Endodermal cell (in vitro differentiated cells): ENCODE measurements around the gene SMCO3. TPM values are rescaled to one million over a fixed set of nuclear protein-coding genes. Genes with fewer than 3 reads are reported as not detected.

Source experiments
- DNase-seq: peaks from one replicate; pipeline ENCODE4 v3.0.0-alpha.2; 2017
- H3K27ac ChIP-seq: 2 replicates; pipeline ENCODE4 v1.5.1; 2013; ENCODE audit warnings: mild to moderate bottlenecking, low read depth, low read length, moderate library complexity
- H3K27me3 ChIP-seq: 2 replicates; pipeline ENCODE4 v1.6.1; 2013; ENCODE audit warnings: mild to moderate bottlenecking, low read length, moderate library complexity; ENCODE audit not compliant: insufficient read depth, control insufficient read depth, poor library complexity, severe bottlenecking
- H3K36me3 ChIP-seq: 2 replicates; pipeline ENCODE4 v1.7.0; 2013; ENCODE audit warnings: mild to moderate bottlenecking, low read length, moderate library complexity; ENCODE audit not compliant: control insufficient read depth, insufficient read depth
- H3K4me1 ChIP-seq: one replicate; pipeline ENCODE4 v1.7.0; 2013; ENCODE audit warnings: low read length; ENCODE audit not compliant: control insufficient read depth, insufficient read depth
- H3K4me3 ChIP-seq: 2 replicates; pipeline ENCODE4 v1.5.1; 2013; ENCODE audit warnings: mild to moderate bottlenecking, low read length, moderate library complexity
- H3K9ac ChIP-seq: 2 replicates; pipeline ENCODE4 v1.6.1; 2013; ENCODE audit warnings: mild to moderate bottlenecking, low read length, moderate library complexity; ENCODE audit not compliant: poor library complexity, severe bottlenecking; ENCODE audit errors: extremely low read depth
- H3K9me3 ChIP-seq: 2 replicates; pipeline ENCODE4 v1.6.1; 2013; ENCODE audit warnings: mild to moderate bottlenecking, low read length, moderate library complexity; ENCODE audit not compliant: control insufficient read depth
- H3K27ac Mint-ChIP-seq: 2 replicates; pipeline ENCODE4 v1.8.0; 2020; ENCODE audit warnings: mixed read lengths
- H3K27me3 Mint-ChIP-seq: 2 replicates; pipeline ENCODE4 v1.8.0; 2021; ENCODE audit warnings: mild to moderate bottlenecking, mixed read lengths; ENCODE audit not compliant: insufficient read depth
- H3K36me3 Mint-ChIP-seq: 2 replicates; pipeline ENCODE4 v1.8.0; 2020; ENCODE audit warnings: low read depth, mixed read lengths
- H3K4me1 Mint-ChIP-seq: 2 replicates; pipeline ENCODE4 v1.8.0; 2020; ENCODE audit warnings: mixed read lengths
- H3K4me3 Mint-ChIP-seq: 2 replicates; pipeline ENCODE4 v1.8.0; 2020; ENCODE audit warnings: mild to moderate bottlenecking, moderate library complexity, mixed read lengths
- H3K9me3 Mint-ChIP-seq: 2 replicates; pipeline ENCODE4 v1.8.0; 2020; ENCODE audit warnings: mild to moderate bottlenecking, mixed read lengths
- WGBS, 2 experiments: methylation state at CpG; one replicate each; pipeline versions ENCODE4 v1.1.5 to v1.1.7; 2013; ENCODE audit warnings: missing lambda C conversion rate in 2 of 2, mixed read lengths in 1 of 2; ENCODE audit not compliant: insufficient coverage in 1 of 2, insufficient read length in 1 of 2; 5-methylcytosine and 5-hydroxymethylcytosine counted together
- total RNA-seq, 2 donors: library from RNA; stranded (reverse); fragmentation: NEBNext Ultra II Directional in 1 of 2; extraction: Animal tissue kit (Norgen Biotek cat#: 25700) in 1 of 2; gene quantifications; 2 replicates in 1 of 2; 3 replicates in 1 of 2; pipeline ENCODE4 v1.2.1, GENCODE V29; 2021
- TF ChIP-seq, protein P1 (sequence below): fragments of 200-600 bp; sonication (generic); conservative IDR thresholded peaks from 2 replicates; pipeline ENCODE4 v1.5.0; 2021; ENCODE audit warnings: antibody characterized with exemption, mild to moderate bottlenecking

Gene SMCO3
- total RNA-seq, 2 donors from 2014 or later = not detected

DNA sequence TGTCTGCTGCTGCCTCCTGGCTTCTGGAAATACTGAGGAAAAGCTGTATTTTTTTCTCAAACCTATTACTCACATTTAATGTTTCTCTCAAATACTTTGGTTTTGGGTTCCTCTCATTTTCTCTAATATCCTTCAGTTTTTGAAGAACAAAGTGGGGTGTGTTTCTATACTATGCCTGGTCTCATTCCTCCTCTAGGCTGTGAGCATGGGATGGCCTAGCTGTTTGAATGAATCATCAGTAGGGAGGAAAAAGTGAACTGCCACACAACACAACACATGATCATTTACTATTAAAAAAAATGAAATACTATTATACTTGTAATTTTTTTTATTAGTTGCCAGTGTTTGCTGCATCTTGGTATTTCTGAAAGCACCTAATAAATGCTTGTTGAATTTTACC lies 11.3 kb upstream of the SMCO3 start:
- Histone ChIP-seq H3K27me3 (no peaks in the 10 kb centered on the region), H3K36me3 (no peaks in the 10 kb centered on the region), H3K9me3 (no peaks in the 10 kb centered on the region), H3K9ac (no peak overlapping the region), H3K27ac (no peak overlapping the region), H3K4me1 (no peaks in the 10 kb centered on the region), H3K4me3 (no peak overlapping the region)
- H3K4me1 Mint-ChIP-seq = no peaks in the 10 kb centered on the region
- no peaks in the 10 kb centered on the region for H3K9me3 Mint-ChIP-seq
- TF ChIP-seq, protein P1, sequence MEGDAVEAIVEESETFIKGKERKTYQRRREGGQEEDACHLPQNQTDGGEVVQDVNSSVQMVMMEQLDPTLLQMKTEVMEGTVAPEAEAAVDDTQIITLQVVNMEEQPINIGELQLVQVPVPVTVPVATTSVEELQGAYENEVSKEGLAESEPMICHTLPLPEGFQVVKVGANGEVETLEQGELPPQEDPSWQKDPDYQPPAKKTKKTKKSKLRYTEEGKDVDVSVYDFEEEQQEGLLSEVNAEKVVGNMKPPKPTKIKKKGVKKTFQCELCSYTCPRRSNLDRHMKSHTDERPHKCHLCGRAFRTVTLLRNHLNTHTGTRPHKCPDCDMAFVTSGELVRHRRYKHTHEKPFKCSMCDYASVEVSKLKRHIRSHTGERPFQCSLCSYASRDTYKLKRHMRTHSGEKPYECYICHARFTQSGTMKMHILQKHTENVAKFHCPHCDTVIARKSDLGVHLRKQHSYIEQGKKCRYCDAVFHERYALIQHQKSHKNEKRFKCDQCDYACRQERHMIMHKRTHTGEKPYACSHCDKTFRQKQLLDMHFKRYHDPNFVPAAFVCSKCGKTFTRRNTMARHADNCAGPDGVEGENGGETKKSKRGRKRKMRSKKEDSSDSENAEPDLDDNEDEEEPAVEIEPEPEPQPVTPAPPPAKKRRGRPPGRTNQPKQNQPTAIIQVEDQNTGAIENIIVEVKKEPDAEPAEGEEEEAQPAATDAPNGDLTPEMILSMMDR = no peak
- no peak overlapping the region for H3K4me3 Mint-ChIP-seq
- H3K27me3 Mint-ChIP-seq = no peaks in the 10 kb centered on the region
- no peaks in the 10 kb centered on the region for H3K36me3 Mint-ChIP-seq
- no peak overlapping the region for H3K27ac Mint-ChIP-seq
- no peak for DNase-seq

DNA sequence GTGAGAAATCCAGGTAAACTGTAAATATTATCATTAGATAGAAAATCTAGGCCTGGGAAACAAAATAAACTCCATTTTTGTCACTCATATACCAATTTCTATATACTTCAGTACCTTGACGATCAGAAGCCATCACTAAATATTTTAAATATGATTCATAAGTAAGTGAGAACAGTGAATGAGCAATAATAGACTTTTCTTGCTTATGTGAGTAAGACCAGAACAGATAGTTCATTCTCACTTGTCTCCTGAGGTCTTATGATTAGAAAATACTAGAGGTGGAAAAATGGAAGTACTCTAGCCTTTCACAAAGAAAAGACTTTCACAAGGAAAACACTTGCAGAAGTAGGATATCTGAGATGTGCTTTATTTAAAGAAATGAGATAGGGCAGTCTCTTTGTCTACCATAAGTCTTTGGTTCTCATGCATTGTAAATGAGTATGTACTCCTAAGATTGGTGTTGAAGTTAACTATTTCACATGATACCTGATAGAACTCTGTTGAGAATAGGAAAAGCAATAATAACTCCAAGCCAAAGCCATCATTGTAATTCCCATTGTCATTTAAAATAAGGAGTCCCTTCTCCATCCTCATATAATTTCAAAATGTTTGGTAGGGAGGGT lies 10.1 kb upstream of the SMCO3 start:
- DNase-seq = no peak
- H3K36me3 ChIP-seq = no peaks in the 10 kb centered on the region
- H3K36me3 Mint-ChIP-seq = no peaks in the 10 kb centered on the region
- H3K27me3 Mint-ChIP-seq = no peaks in the 10 kb centered on the region
- no peak overlapping the region for H3K9ac ChIP-seq
- H3K4me1 ChIP-seq = no peaks in the 10 kb centered on the region
- no peak overlapping the region for H3K27ac Mint-ChIP-seq
- TF ChIP-seq, protein P1 = no peak
- H3K9me3 Mint-ChIP-seq = no peaks in the 10 kb centered on the region
- no peak overlapping the region for H3K27ac ChIP-seq
- H3K4me1 Mint-ChIP-seq = no peaks in the 10 kb centered on the region
- H3K9me3 ChIP-seq = no peaks in the 10 kb centered on the region
- H3K4me3 ChIP-seq = no peak overlapping the region
- no peak overlapping the region for H3K4me3 Mint-ChIP-seq
- WGBS, 2 experiments = no CpG with 5 or more reads among the region's 1 CpG
- no peaks in the 10 kb centered on the region for H3K27me3 ChIP-seq

DNA sequence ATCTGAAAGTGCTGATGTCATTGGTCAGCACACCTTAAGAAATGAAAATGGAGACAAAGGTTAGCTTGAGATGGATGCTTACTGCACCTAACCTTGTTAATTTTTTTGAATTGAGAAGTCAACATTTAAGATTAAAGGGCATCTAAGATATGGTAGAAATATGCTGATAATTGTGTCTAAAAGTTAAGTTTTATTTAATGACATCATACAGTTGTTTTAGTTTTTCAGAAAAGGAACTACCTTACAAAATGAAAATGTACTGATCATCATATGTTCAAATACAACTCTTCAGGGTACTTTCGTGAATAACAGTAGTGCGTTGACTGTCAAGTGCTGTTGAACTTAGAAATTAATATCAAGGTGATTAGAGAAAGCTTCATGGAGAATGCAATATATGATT lies 2.5 kb downstream of the SMCO3 start:
- Histone ChIP-seq H3K9ac (no peak overlapping the region), H3K9me3 (no peaks in the 10 kb centered on the region), H3K27ac (no peak overlapping the region), H3K36me3 (no peaks in the 10 kb centered on the region), H3K4me3 (no peak overlapping the region), H3K27me3 (no peaks in the 10 kb centered on the region), H3K4me1 (no peaks in the 10 kb centered on the region)
- WGBS, 2 experiments = 92 to 98% methylated on average over 2 of the region's 2 CpGs
- no peak overlapping the region for H3K27ac Mint-ChIP-seq
- no peak for DNase-seq
- no peaks in the 10 kb centered on the region for H3K4me1 Mint-ChIP-seq
- H3K27me3 Mint-ChIP-seq = no peaks in the 10 kb centered on the region
- no peaks in the 10 kb centered on the region for H3K36me3 Mint-ChIP-seq
- TF ChIP-seq, protein P1 = no peak
- no peak overlapping the region for H3K4me3 Mint-ChIP-seq
- no peaks in the 10 kb centered on the region for H3K9me3 Mint-ChIP-seq
